Astrocyte of the hippocampus (primary cell): Measurements from ENCODE around the gene ELOVL6.
A peak's percentile ranks its signal among the peaks of the same experiment; 100 is the strongest.
"Not testable (repeated sequence)": the region's sequence is repeated elsewhere in the genome, so short reads cannot be mapped to it uniquely, and the experiment has no call there.

Experiments used
- DNase-seq: peaks from one replicate; pipeline ENCODE4 v3.0.0; 2011; ENCODE audit warnings: low read depth, low spot score

The ELOVL6 gene

GRCh38 chr4:110196871-110197528 is 1.4 kb downstream of the ELOVL6 start:
- no peak for DNase-seq

- peak; percentile 75 for DNase-seq
These were observed 2.1 kb downstream of the ELOVL6 start for GRCh38 chr4:110196206-110196870.

GRCh38 chr4:110195561-110196205 is 2.7 kb downstream of the ELOVL6 start:
- peak; percentile 21 for DNase-seq

- peak; percentile 96 for DNase-seq
These were observed 4.3 kb downstream of the ELOVL6 start for GRCh38 chr4:110193822-110194761.

GRCh38 chr4:110193287-110193686 is 5.1 kb downstream of the ELOVL6 start:
- DNase-seq: not testable (repeated sequence)

GRCh38 chr4:110190249-110190648 is 8.2 kb downstream of the ELOVL6 start:
- no peak for DNase-seq

GRCh38 chr4:110188113-110188512 is 10.3 kb downstream of the ELOVL6 start:
- no peak for DNase-seq

GRCh38 chr4:110184791-110185155 is 13.6 kb downstream of the ELOVL6 start:
- no peak for DNase-seq

- DNase-seq: peak; percentile 30
These were observed 14.2 kb downstream of the ELOVL6 start for GRCh38 chr4:110184140-110184790.

GRCh38 chr4:110183643-110184042 is 14.8 kb downstream of the ELOVL6 start:
- DNase-seq: peak; percentile 67

GRCh38 chr4:110183058-110183457 is 15.4 kb downstream of the ELOVL6 start:
- no peak for DNase-seq

- DNase-seq: no peak
These were observed 16.5 kb downstream of the ELOVL6 start for GRCh38 chr4:110181890-110182289.

- no peak for DNase-seq
These were observed 22.8 kb downstream of the ELOVL6 start for GRCh38 chr4:110175634-110176033.

GRCh38 chr4:110172972-110173371 is 25.4 kb downstream of the ELOVL6 start:
- DNase-seq: no peak

- no peak for DNase-seq
These were observed 26.4 kb downstream of the ELOVL6 start for GRCh38 chr4:110171971-110172370.

- no peak for DNase-seq
These were observed 27.6 kb downstream of the ELOVL6 start for GRCh38 chr4:110170861-110171260.

- peak; percentile 48 for DNase-seq
These were observed 32.8 kb downstream of the ELOVL6 start for GRCh38 chr4:110165382-110166286.

GRCh38 chr4:110164856-110165255 is 33.6 kb downstream of the ELOVL6 start:
- DNase-seq: no peak

- peak; percentile 60 for DNase-seq
These were observed 34.2 kb downstream of the ELOVL6 start for GRCh38 chr4:110164251-110164650.
